HL-60 (cell line): Measurements from ENCODE around the gene CDKL1.

ENCODE experiments used
- DNase-seq, 2 experiments: peaks; one replicate each; pipeline ENCODE4 v3.0.0-alpha.2; 2010 to 2020; ENCODE audit warnings: low read depth in 1 of 2, low spot score in 1 of 2
- H3K27ac ChIP-seq: fragments of 250-450 bp; sonication (Bioruptor Pico); replicated peaks from 2 replicates; pipeline ENCODE4 v1.5.1; 2020; ENCODE audit warnings: mild to moderate bottlenecking, moderate library complexity
- H3K27me3 ChIP-seq: fragments of 250-450 bp; sonication (Bioruptor Pico); 2 replicates; pipeline ENCODE4 v1.5.1; 2021; ENCODE audit warnings: mild to moderate bottlenecking, moderate library complexity; ENCODE audit not compliant: insufficient read depth, poor library complexity, severe bottlenecking
- H3K4me3 ChIP-seq: replicated peaks from 2 replicates; pipeline ENCODE4 v1.5.1; 2011; ENCODE audit warnings: mild to moderate bottlenecking, control low read depth, low read length; ENCODE audit not compliant: insufficient read depth
- CTCF ChIP-seq: IDR thresholded peaks from one replicate; pipeline ENCODE4 v1.5.1; 2011; ENCODE audit warnings: low read length, control low read depth, inconsistent platforms; ENCODE audit not compliant: insufficient read depth
- GABPA ChIP-seq: IDR thresholded peaks from 2 replicates; pipeline ENCODE4 v1.6.1; 2012; ENCODE audit warnings: low read depth
- POLR2AphosphoS5 ChIP-seq: IDR thresholded peaks from 2 replicates; pipeline ENCODE4 v1.6.1; 2012; ENCODE audit warnings: low read depth
- REST ChIP-seq: IDR thresholded peaks from 2 replicates; pipeline ENCODE4 v1.6.1; 2012; ENCODE audit warnings: low read depth; ENCODE audit not compliant: insufficient replicate concordance
- SPI1 ChIP-seq: IDR thresholded peaks from 2 replicates; pipeline ENCODE4 v1.6.1; 2012; ENCODE audit warnings: low read depth, mild to moderate bottlenecking, borderline replicate concordance

Gene CDKL1

GRCh38 chr14:50379563-50379962 lies 17.1 kb downstream of the CDKL1 start:
- Histone ChIP-seq H3K4me3 (no peak overlapping the region), H3K27me3 (no peaks in the 10 kb centered on the region), H3K27ac (no peak overlapping the region)
- DNase-seq: no peak
- no peak for TF ChIP-seq CTCF
- no peak for TF ChIP-seq GABPA
- TF ChIP-seq SPI1: no peak
- TF ChIP-seq POLR2AphosphoS5: no peak
- no peak for TF ChIP-seq REST

- Histone ChIP-seq H3K27ac (no peak overlapping the region), H3K4me3 (no peak overlapping the region), H3K27me3 (no peaks in the 10 kb centered on the region)
- TF ChIP-seq REST (no peak), SPI1 (no peak), POLR2AphosphoS5 (no peak), CTCF (no peak), GABPA (no peak)
- no peak for DNase-seq
Measured at GRCh38 chr14:50377550-50378085, 19.1 kb downstream of the CDKL1 start.

- Histone ChIP-seq H3K27me3 (no peaks in the 10 kb centered on the region), H3K27ac (no peak overlapping the region), H3K4me3 (no peak overlapping the region)
- no peak for DNase-seq
- TF ChIP-seq SPI1 (no peak), REST (no peak), POLR2AphosphoS5 (no peak), CTCF (no peak), GABPA (no peak)
Measured at GRCh38 chr14:50375760-50376159, 20.9 kb downstream of the CDKL1 start.
